ENCODE data around the gene TNFAIP8. TPM values are rescaled to one million over a fixed set of nuclear protein-coding genes. Genes with fewer than 3 reads are reported as not detected.

Gene TNFAIP8
- total and polyA plus RNA-seq, 2 of the 13 experiments (the other 11 are each of a cell fraction or from before 2014, with no cell fraction given): 6.4 to 11.2 TPM

- Histone ChIP-seq H3K4me2 (ENCODE audit: low read depth, low read length) (no peak overlapping the region), H3K79me2 (ENCODE audit: insufficient read depth, low read length) (no peaks in the 10 kb centered on the region), H4K20me1 (ENCODE audit: insufficient read depth, low read length) (no peaks in the 10 kb centered on the region), H3K4me1 (ENCODE audit: insufficient read depth, low read length) (no peaks in the 10 kb centered on the region), H3K36me3 (replicated peaks in 1 of 2; ENCODE audit: control insufficient read depth in 1 of 2, insufficient read depth in 2 of 2, low read length in 2 of 2) (no peaks in the 10 kb centered on the region), H3K4me3 (replicated peaks in 1 of 3; ENCODE audit: insufficient read depth in 1 of 3, low read depth in 2 of 3, low read length in 3 of 3) (no peak overlapping the region), H3K27ac (ENCODE audit: extremely low read length, insufficient read depth, low read length) (no peak overlapping the region), H3K9ac (ENCODE audit: insufficient read depth, low read depth, low read length) (no peak overlapping the region), H3K9me3 (ENCODE audit: low read length) (no peaks in the 10 kb centered on the region), H3K27me3 (ENCODE audit: control insufficient read depth in 1 of 2, insufficient read depth in 2 of 2, low read length in 2 of 2) (no peaks in the 10 kb centered on the region), H2AFZ (ENCODE audit: low read length) (no peak overlapping the region)
- ATAC-seq (no peak), FAIRE-seq (no peak), DNase-seq (ENCODE audit: low spot score) (no peak)
- no TSS peak for BruUV-seq (replicated peaks)
- CTCF ChIA-PET (ENCODE audit: low intra/inter-chr PET ratio, low total read pairs): no interaction called here
- TF ChIP-seq ZNF768 (CRISPR knock-in tag; IDR thresholded peaks at IDR 0.05): no peak
- TF ChIP-seq NFE2L2 (IDR thresholded peaks at IDR 0.05; ENCODE audit: low read length): no peak
- TF ChIP-seq, protein P1, sequence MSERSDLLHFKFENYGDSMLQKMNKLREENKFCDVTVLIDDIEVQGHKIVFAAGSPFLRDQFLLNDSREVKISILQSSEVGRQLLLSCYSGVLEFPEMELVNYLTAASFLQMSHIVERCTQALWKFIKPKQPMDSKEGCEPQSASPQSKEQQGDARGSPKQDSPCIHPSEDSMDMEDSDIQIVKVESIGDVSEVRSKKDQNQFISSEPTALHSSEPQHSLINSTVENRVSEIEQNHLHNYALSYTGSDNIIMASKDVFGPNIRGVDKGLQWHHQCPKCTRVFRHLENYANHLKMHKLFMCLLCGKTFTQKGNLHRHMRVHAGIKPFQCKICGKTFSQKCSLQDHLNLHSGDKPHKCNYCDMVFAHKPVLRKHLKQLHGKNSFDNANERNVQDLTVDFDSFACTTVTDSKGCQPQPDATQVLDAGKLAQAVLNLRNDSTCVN (CRISPR knock-in tag; IDR thresholded peaks at IDR 0.05; ENCODE audit: borderline replicate concordance): no peak
- TF ChIP-seq HOXA7 (CRISPR knock-in tag; IDR thresholded peaks at IDR 0.05): no peak
- no peak for TF ChIP-seq ZNF24 (IDR thresholded peaks at IDR 0.05)
- TF ChIP-seq NCOR1 (IDR thresholded peaks at IDR 0.05; ENCODE audit: borderline replicate concordance, low read length): no peak
- TF ChIP-seq ZFP62 (CRISPR knock-in tag; IDR thresholded peaks at IDR 0.05): no peak
- no peak for TF ChIP-seq ZFYVE20 (CRISPR knock-in tag; IDR thresholded peaks at IDR 0.05; ENCODE audit: borderline replicate concordance, low read depth)
- TF ChIP-seq, protein P2, sequence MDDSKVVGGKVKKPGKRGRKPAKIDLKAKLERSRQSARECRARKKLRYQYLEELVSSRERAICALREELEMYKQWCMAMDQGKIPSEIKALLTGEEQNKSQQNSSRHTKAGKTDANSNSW (CRISPR knock-in tag; IDR thresholded peaks at IDR 0.05; ENCODE audit: borderline replicate concordance): no peak
- TF ChIP-seq CREB1 (IDR thresholded peaks at IDR 0.05): no peak
- TF ChIP-seq CREB1 (CRISPR knock-in tag; IDR thresholded peaks at IDR 0.05): no peak
- TF ChIP-seq MBD4 (IDR thresholded peaks at IDR 0.05; ENCODE audit: borderline replicate concordance, low read length): no peak
- no peak for TF ChIP-seq ZNF564 (CRISPR knock-in tag; IDR thresholded peaks at IDR 0.05)
- TF ChIP-seq TRIM24 (CRISPR knock-in tag; IDR thresholded peaks at IDR 0.05): no peak
- TF ChIP-seq HNRNPL (IDR thresholded peaks at IDR 0.05; ENCODE audit: low read depth, low read length): no peak
- TF ChIP-seq U2AF1 (optimal IDR thresholded peaks at IDR 0.05; ENCODE audit: low read depth, low read length): no peak
- no peak for TF ChIP-seq ZNF841 (CRISPR knock-in tag; IDR thresholded peaks at IDR 0.05; ENCODE audit: borderline replicate concordance)
- TF ChIP-seq ZNF747 (CRISPR knock-in tag; IDR thresholded peaks at IDR 0.05; ENCODE audit: borderline replicate concordance): no peak
- no peak for TF ChIP-seq ZNF10 (CRISPR knock-in tag; IDR thresholded peaks at IDR 0.05; ENCODE audit: borderline replicate concordance, low read depth)
- no peak for TF ChIP-seq EEA1 (CRISPR knock-in tag; IDR thresholded peaks at IDR 0.05; ENCODE audit: borderline replicate concordance)
- TF ChIP-seq KDM3A (CRISPR knock-in tag; IDR thresholded peaks at IDR 0.05; ENCODE audit: low read depth): no peak
- 65% methylated on average over 13 of the region's 13 CpGs for WGBS (ENCODE audit: low lambda C conversion rate)
- POLR2A ChIA-PET: no interaction called here
- in situ Hi-C loops (cut with HindIII; ENCODE audit: extremely low pct_ligation_motif_present, low pct_unique_long_range_greater_than_20kb): no loop called here
- intact Hi-C loops (cut with micrococcal nuclease; ENCODE audit: unreplicated experiment): no loop called here
These were observed 89.7 kb downstream of the TNFAIP8 start for GRCh38 chr5:119445544-119445943.

Data from HepG2 (cell line).